ENCODE measurements around the gene TET2.

GRCh38 chr4:105129286-105130040 is 17.2 kb upstream of the TET2 start:
- TF ChIP-seq CTCF (IDR thresholded peaks at IDR 0.05) = no peak
- no peak for TF ChIP-seq POLR2A (IDR thresholded peaks at IDR 0.05)

All from right lobe of liver (tissue), 4 donors.